Ascending aorta (tissue), 2 donors: ENCODE data around the gene PRRT4. TPM values are rescaled to one million over a fixed set of nuclear protein-coding genes. Genes with fewer than 3 reads are reported as not detected.

Experiments used
- DNase-seq, 2 donors: peaks; one replicate each; pipeline ENCODE4 v3.0.0-alpha.2; 2019; ENCODE audit warnings: low spot score in 2 of 2
- H3K27ac ChIP-seq, 2 donors: fragments of 200-600 bp; sonication (generic); one replicate each; pipeline ENCODE4 v1.5.1; 2016 to 2017; ENCODE audit warnings: mild to moderate bottlenecking in 1 of 2
- H3K27me3 ChIP-seq: fragments of 200-600 bp; sonication (generic); one replicate; pipeline ENCODE4 v1.5.1; 2017
- H3K36me3 ChIP-seq, 2 donors: fragments of 200-600 bp; sonication (generic); one replicate each; pipeline ENCODE4 v1.5.1; 2016
- H3K4me1 ChIP-seq, 2 donors: fragments of 200-600 bp; sonication (generic); one replicate each; pipeline ENCODE4 v1.5.1; 2016 to 2017; ENCODE audit warnings: mild to moderate bottlenecking in 1 of 2
- H3K4me3 ChIP-seq, 2 donors: fragments of 200-600 bp; sonication (generic); one replicate each; pipeline ENCODE4 v1.5.1; 2016 to 2017; ENCODE audit warnings: mild to moderate bottlenecking in 1 of 2
- H3K9me3 ChIP-seq, 2 donors: fragments of 200-600 bp; sonication (generic); one replicate each; pipeline ENCODE4 v1.5.1; 2016
- intact Hi-C: fragments of 100-400 bp; cut with DNase I; formaldehyde crosslinking; loops from one replicate; pipeline ENCODE4 v1.15.1; 2023
- total RNA-seq: library from RNA; depleted of rRNA; stranded (reverse); fragments of >200 nt; gene quantifications from one replicate; pipeline ENCODE4 v1.1.0, GENCODE V29; 2016
- TF ChIP-seq, protein P1 (sequence below), 3 experiments: fragments of 200-600 bp in 2 of 3; fragments of 450-650 bp in 1 of 3; sonication (generic) in 2 of 3; IDR thresholded peaks; one replicate each; pipeline ENCODE4 v1.5.1; 2016 to 2019; ENCODE audit warnings: antibody characterized with exemption in 3 of 3, mild to moderate bottlenecking in 1 of 3, moderate library complexity in 1 of 3

Gene PRRT4
- total RNA-seq, 1 donor from 2014 or later: 7.6 TPM

DNA sequence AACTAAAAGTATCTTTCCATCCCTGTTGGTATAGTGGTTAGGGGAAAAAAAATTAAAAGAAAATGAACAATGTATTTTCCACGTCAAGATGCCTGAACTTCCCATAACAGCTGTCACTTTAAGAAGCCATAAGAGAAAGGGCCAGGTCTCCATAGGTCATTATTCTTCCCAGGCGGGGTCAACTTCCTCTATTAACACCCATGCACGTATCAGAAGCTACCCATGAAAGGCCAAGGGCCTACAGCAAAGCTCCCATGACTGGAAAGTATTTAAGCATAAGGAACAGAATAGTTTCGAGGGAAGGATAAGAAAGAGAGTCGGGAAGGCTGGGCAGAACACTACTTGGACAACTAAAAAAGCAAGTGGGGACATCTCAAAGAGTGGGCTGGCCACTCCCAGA is 57.8 kb downstream of the PRRT4 start:
- intact Hi-C loops: no loop called here
- H3K27me3 ChIP-seq: no peaks in the 10 kb centered on the region
- H3K4me1 ChIP-seq: no peaks in the 10 kb centered on the region
- H3K4me3 ChIP-seq: no peak overlapping the region
- no peak overlapping the region for H3K27ac ChIP-seq
- DNase-seq: no peak
- TF ChIP-seq, protein P1, sequence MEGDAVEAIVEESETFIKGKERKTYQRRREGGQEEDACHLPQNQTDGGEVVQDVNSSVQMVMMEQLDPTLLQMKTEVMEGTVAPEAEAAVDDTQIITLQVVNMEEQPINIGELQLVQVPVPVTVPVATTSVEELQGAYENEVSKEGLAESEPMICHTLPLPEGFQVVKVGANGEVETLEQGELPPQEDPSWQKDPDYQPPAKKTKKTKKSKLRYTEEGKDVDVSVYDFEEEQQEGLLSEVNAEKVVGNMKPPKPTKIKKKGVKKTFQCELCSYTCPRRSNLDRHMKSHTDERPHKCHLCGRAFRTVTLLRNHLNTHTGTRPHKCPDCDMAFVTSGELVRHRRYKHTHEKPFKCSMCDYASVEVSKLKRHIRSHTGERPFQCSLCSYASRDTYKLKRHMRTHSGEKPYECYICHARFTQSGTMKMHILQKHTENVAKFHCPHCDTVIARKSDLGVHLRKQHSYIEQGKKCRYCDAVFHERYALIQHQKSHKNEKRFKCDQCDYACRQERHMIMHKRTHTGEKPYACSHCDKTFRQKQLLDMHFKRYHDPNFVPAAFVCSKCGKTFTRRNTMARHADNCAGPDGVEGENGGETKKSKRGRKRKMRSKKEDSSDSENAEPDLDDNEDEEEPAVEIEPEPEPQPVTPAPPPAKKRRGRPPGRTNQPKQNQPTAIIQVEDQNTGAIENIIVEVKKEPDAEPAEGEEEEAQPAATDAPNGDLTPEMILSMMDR (IDR thresholded peaks at IDR 0.05): no peak
- no peaks in the 10 kb centered on the region for H3K9me3 ChIP-seq
- peaks cover 27 to 35% of the 10 kb centered on the region in 2 donors for H3K36me3 ChIP-seq

- peaks cover 23 to 31% of the 10 kb centered on the region in 2 donors for H3K36me3 ChIP-seq
These were observed 58.4 kb downstream of the PRRT4 start for GRCh38 chr7:128303133-128303532.

DNA sequence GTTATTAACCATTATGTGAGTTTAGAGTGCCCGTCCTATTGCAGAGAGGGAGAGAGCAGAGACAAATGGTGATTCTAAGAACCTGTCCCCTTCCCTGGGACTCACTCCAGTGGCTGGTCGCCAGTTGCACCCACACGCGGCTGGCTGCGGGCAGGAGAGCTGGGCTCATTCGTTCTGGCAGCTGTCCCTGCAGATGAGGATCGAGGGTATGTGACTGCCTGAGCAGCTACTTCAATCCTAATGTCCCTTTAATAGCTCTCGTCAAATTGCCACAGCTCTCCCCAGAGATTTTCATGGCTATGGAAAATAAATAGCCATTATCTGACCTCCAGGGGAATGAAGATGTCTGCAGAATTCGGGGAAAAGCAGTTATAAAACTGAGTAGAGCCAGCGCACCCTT is 59.4 kb downstream of the PRRT4 start:
- no peak overlapping the region for H3K4me3 ChIP-seq
- H3K27ac ChIP-seq: no peak overlapping the region
- TF ChIP-seq, protein P1 (IDR thresholded peaks at IDR 0.05): no peak
- no peaks in the 10 kb centered on the region for H3K27me3 ChIP-seq
- H3K9me3 ChIP-seq: no peaks in the 10 kb centered on the region
- intact Hi-C loops: no loop called here
- H3K4me1 ChIP-seq: no peaks in the 10 kb centered on the region
- DNase-seq: no peak
- H3K36me3 ChIP-seq: peaks cover 17 to 21% of the 10 kb centered on the region in 2 donors

More at GRCh38 chr7:128303133-128303532, 58.4 kb downstream of the PRRT4 start:
- H3K4me1 ChIP-seq: no peaks in the 10 kb centered on the region
- no peaks in the 10 kb centered on the region for H3K27me3 ChIP-seq
- H3K9me3 ChIP-seq: no peaks in the 10 kb centered on the region
- no peak overlapping the region for H3K4me3 ChIP-seq
- H3K27ac ChIP-seq: no peak overlapping the region
- TF ChIP-seq, protein P1 (IDR thresholded peaks at IDR 0.05): no peak
- no peak for DNase-seq
- intact Hi-C loops: no loop called here

Other genes with a start within 250 kb of the PRRT4 start
- not detected for gene LEP, start 120.4 kb downstream of the PRRT4 start, total RNA-seq
- gene RBM28, start 17.8 kb downstream of the PRRT4 start, total RNA-seq: 23.8 TPM
- gene IMPDH1, start 48.3 kb upstream of the PRRT4 start, total RNA-seq: 148 TPM
- 19.3 TPM for gene HILPDA, start 94.2 kb upstream of the PRRT4 start, total RNA-seq
- 37.4 TPM for gene METTL2B, start 115.1 kb upstream of the PRRT4 start, total RNA-seq